Common myeloid progenitor, CD34-positive (primary cell): Measurements from ENCODE around the gene MAN1C1.
A peak's percentile ranks its signal among the peaks of the same experiment; 100 is the strongest.
"Not testable (repeated sequence)": the region's sequence is repeated elsewhere in the genome, so short reads cannot be mapped to it uniquely, and the experiment has no call there.

ENCODE experiments used
- CTCF ChIA-PET: fragments of 350-600 bp; sonication (Branson Sonifier 250); formaldehyde crosslinking; loops from one replicate; lab custom pipeline; 2021; ENCODE audit warnings: antibody characterized with exemption; lab: Charles Lee
- POLR2A ChIA-PET: fragments of 350-600 bp; sonication (Branson Sonifier 250); formaldehyde crosslinking; loops from one replicate; lab custom pipeline; 2021; ENCODE audit warnings: antibody characterized with exemption; lab: Charles Lee
- DNase-seq, 3 donors: peaks; one replicate each; pipeline versions ENCODE4 v3.0.0 to v3.0.0-alpha.2; 2013
- H3K27ac ChIP-seq, 2 experiments: 1 replicate in 1 of 2; 2 replicates in 1 of 2; pipeline ENCODE4 v1.7.0; 2013; ENCODE audit warnings: inconsistent platforms in 2 of 2, low read length in 2 of 2, mild to moderate bottlenecking in 2 of 2, low read depth in 1 of 2, moderate library complexity in 1 of 2; ENCODE audit not compliant: severe bottlenecking in 2 of 2, insufficient read depth in 1 of 2, poor library complexity in 1 of 2
- H3K27me3 ChIP-seq, 5 experiments: replicated peaks in 2 of 5; 1 replicate in 3 of 5; 2 replicates in 2 of 5; pipeline versions ENCODE4 v1.6.1 to v1.7.0; 2013; ENCODE audit warnings: low read length in 4 of 5, mild to moderate bottlenecking in 2 of 5, moderate library complexity in 2 of 5, inconsistent platforms in 1 of 5; ENCODE audit not compliant: insufficient read depth in 5 of 5, control insufficient read depth in 4 of 5
- H3K36me3 ChIP-seq, 4 experiments: 1 replicate in 2 of 4; 2 replicates in 2 of 4; pipeline versions ENCODE4 v1.6.1 to v1.7.0; 2013; ENCODE audit warnings: low read length in 3 of 4, control low read depth in 1 of 4, mild to moderate bottlenecking in 1 of 4; ENCODE audit not compliant: control insufficient read depth in 4 of 4, insufficient read depth in 4 of 4
- H3K4me1 ChIP-seq, 4 experiments: 1 replicate in 3 of 4; 2 replicates in 1 of 4; pipeline versions ENCODE4 v1.6.1 to v1.7.1; 2013; ENCODE audit warnings: low read length in 3 of 4, mild to moderate bottlenecking in 3 of 4, control low read depth in 1 of 4, inconsistent platforms in 1 of 4, moderate library complexity in 1 of 4; ENCODE audit not compliant: control insufficient read depth in 4 of 4, insufficient read depth in 4 of 4; ENCODE audit errors: control extremely low read depth in 1 of 4
- H3K4me3 ChIP-seq, 7 experiments: 1 replicate in 4 of 7; 2 replicates in 3 of 7; pipeline versions ENCODE4 v1.5.1 to v1.7.0; 2013; ENCODE audit warnings: mild to moderate bottlenecking in 7 of 7, low read length in 6 of 7, moderate library complexity in 6 of 7, inconsistent platforms in 2 of 7, low read depth in 2 of 7, control low read depth in 1 of 7; ENCODE audit not compliant: insufficient read depth in 4 of 7, control insufficient read depth in 1 of 7; ENCODE audit errors: extremely low read depth in 1 of 7
- H3K9me3 ChIP-seq, 5 experiments: 1 replicate in 4 of 5; 2 replicates in 1 of 5; pipeline versions ENCODE4 v1.6.1 to v1.7.1; 2013; ENCODE audit warnings: low read length in 4 of 5, mild to moderate bottlenecking in 2 of 5, inconsistent platforms in 1 of 5, low read depth in 1 of 5, moderate library complexity in 1 of 5; ENCODE audit not compliant: control insufficient read depth in 4 of 5, insufficient read depth in 2 of 5; ENCODE audit errors: control extremely low read depth in 1 of 5
- whole genome bisulfite sequencing: methylation state at CpG from one replicate; pipeline ENCODE4 v1.1.5; 2013; ENCODE audit not compliant: insufficient coverage; 5-methylcytosine and 5-hydroxymethylcytosine counted together

Gene MAN1C1

DNA sequence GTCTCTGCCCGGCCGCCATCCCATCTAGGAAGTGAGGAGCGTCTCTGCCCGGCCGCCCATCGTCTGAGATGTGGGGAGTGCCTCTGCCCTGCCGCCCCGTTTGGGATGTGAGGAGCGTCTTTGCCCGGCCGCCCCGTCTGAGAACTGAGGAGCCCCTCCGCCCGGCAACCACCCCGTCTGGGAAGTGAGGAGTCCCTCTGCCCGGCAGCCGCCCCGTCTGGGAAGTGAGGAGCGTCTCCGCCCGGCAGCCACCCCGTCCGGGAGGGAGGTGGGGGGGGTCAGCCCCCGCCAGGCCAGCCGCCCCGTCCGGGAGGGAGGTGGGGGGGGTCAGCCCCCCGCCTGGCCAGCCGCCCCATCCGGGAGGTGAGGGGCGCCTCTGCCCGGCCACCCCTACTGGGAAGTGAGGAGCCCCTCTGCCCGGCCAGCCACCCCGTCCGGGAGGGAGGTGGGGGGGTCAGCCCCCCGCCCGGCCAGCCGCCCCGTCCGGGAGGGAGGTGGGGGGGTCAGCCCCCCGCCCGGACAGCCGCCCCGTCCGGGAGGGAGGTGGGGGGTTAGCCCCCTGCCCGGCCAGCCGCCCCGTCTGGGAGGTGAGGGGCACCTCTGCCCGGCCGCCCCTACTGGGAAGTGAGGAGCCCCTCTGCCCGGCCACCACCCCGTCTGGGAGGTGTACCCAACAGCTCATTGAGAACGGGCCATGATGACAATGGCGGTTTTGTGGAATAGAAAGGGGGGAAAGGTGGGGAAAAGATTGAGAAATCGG lies 12.6 kb upstream of the MAN1C1 start:
- ChIA-PET CTCF (interaction anchor here (1.6 kb wide), 1 partner anchor 49 kb away, joined by 4 read pairs; no protein-coding TSS in a partner anchor), POLR2A (interaction anchor here (0.6 kb wide), 1 partner anchor 235 kb away, joined by 5 read pairs; no protein-coding TSS in a partner anchor)
- H3K4me3 ChIP-seq, H3K4me1 ChIP-seq, H3K27ac ChIP-seq, H3K9me3 ChIP-seq, DNase-seq, H3K27me3 ChIP-seq, H3K36me3 ChIP-seq: not testable (repeated sequence)
- WGBS, result 95% methylated on average over 4 of the region's 55 CpGs

DNA sequence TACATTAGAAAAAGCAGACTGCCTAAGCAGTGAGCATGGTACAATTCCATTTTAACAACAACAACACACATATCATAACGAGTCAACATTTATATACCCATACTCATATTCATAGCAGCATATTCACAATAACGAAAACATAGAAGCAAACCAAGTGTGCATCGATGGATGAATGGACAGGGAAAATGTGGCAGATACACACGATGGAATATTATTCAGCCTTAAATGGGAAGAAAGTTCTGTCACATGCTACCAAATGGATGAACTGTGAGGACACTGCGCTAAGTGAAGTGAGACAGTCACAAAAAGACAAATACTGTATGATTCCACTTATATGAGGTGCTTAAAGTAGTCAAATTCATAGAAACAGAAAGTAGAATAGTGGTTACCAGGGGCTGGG lies 9.5 kb upstream of the MAN1C1 start:
- WGBS, result 100% methylated on average over 4 of the region's 5 CpGs
- CTCF ChIA-PET, result interaction anchor here (2.1 to 2.3 kb wide), 2 partner anchors 9 to 20 kb away, joined by 4 to 7 read pairs; no protein-coding TSS in a partner anchor
- no peak overlapping the region for H3K27ac ChIP-seq
- H3K9me3 ChIP-seq, result no peaks in the 10 kb centered on the region
- no peak overlapping the region for H3K4me3 ChIP-seq
- H3K27me3 ChIP-seq, result peaks cover 0 to 6% (median 0%) of the 10 kb centered on the region in 5 experiments
- H3K36me3 ChIP-seq, result no peaks in the 10 kb centered on the region
- H3K4me1 ChIP-seq, result peaks cover 0 to 4% (median 3%) of the 10 kb centered on the region in 4 experiments
- DNase-seq, result no peak
- POLR2A ChIA-PET, result no interaction called here

DNA sequence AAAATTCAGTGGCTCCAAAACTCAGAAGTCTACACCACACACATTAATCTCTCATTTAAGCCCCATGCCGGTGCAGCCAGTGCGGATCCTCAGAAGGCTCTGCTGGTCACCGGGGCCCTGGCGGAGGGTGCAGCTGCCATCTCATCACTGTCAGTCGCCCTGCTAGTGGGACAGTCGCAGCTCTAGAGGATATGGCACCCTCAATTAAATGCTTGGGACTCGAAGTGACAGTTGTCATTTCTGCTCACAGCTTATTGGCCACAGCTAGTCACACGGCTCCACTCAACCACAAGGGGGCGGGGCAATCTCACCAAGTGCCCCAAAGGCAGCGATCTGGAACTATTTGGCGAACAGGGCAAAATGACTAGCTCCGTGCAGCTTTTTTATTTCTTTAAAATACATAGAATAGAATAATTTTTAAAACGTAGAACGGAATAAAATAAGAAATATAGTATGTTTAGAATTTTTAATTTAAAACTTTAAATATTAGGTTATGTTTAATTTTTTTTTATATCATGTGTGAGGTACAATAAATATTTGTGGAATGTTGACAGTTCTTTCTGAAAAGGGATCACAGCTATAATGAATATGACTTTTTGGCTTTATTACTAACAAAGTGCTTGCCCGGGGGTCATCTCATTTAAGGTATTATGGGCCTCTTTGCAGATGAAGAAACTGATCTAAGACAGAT lies 8.0 kb upstream of the MAN1C1 start:
- ChIA-PET CTCF (interaction anchor here (0.8 to 4.7 kb wide), 16 partner anchors 10 to 205 kb away, joined by 3 to 24 read pairs (median 4); no protein-coding TSS in a partner anchor), POLR2A (no interaction called here)
- peak overlapping the region in 2 of 7 experiments; percentile 50 to 61 for H3K4me3 ChIP-seq
- H3K27me3 ChIP-seq, result peaks cover 0 to 6% (median 0%) of the 10 kb centered on the region in 5 experiments
- H3K9me3 ChIP-seq, result no peaks in the 10 kb centered on the region
- H3K27ac ChIP-seq, result no peak overlapping the region
- peaks cover 0 to 4% (median 3%) of the 10 kb centered on the region in 4 experiments for H3K4me1 ChIP-seq
- H3K36me3 ChIP-seq, result no peaks in the 10 kb centered on the region
- 30% methylated on average over 10 of the region's 15 CpGs for WGBS
- peak; percentile 82 to 92 (median 90) for DNase-seq

DNA sequence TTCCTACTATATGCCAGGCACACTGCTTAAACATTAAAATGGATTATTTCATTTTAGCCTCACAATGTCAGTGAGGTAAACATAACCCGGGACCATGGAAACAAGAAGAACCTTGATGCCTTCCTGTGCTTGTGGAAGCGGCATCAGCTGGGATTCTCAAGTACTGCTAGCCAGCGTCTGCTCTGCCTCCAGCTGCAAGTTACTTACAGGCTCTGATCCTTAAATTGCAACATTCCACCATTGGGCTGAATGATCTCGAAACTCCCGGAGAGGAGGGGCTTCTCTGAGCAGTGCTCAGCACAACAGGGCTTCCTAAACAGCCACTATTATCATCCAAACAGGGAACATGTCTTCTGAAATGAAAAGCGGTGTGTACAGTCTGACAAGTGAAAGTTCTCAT lies 6.7 kb upstream of the MAN1C1 start:
- POLR2A ChIA-PET, result no interaction called here
- Histone ChIP-seq H3K27me3 (peaks cover 0 to 6% (median 0%) of the 10 kb centered on the region in 5 experiments), H3K9me3 (no peaks in the 10 kb centered on the region), H3K4me1 (peaks cover 0 to 10% (median 7%) of the 10 kb centered on the region in 4 experiments), H3K4me3 (no peak overlapping the region), H3K36me3 (no peaks in the 10 kb centered on the region), H3K27ac (no peak overlapping the region)
- 94% methylated on average over 6 of the region's 6 CpGs for WGBS
- CTCF ChIA-PET, result interaction anchor here (0.7 to 4.7 kb wide), 9 partner anchors 9 to 192 kb away, joined by 3 to 24 read pairs (median 4); no protein-coding TSS in a partner anchor
- peak in 1 of 3 donors; percentile 17 for DNase-seq

DNA sequence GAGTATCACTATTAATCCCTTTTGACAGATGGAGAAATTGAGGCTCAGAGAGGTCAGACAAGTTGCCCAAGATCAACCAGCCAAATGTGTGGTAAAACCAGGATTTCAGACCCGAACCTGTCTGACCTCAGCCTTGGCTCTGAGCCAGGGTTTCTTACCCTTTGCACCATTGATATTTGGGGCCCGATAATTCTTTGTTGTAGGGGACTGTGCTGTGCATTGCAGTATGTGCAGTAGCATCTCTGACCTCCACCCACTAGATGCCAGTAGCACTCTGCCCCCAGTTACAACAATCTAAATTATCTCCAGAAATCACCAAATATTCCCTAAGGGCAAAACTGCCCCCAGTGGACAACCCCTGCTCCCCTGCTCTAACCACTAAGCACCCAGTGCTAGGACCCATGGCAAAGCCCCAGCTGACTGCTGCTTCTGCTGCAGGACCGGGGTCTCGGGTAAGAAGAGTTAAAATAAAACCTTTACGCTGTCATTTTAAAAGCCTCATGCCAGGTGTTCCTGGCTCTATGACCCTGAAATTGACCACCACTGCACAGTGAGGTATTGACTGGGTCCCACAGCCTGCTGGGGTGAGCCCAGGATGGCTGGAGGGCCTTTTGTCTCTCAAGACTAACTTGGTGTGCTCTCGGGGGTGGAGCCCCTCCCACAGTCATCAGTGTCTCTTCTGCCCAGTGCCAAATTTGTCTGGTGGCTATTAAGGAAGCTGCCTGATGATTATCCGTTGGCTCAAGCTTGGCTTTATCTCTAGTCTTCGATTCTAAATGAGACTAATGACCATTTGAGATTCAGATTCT lies 5.6 kb upstream of the MAN1C1 start:
- no peak for DNase-seq
- WGBS, result 83% methylated on average over 8 of the region's 8 CpGs
- peaks cover 0 to 20% (median 18%) of the 10 kb centered on the region in 4 experiments for H3K4me1 ChIP-seq
- CTCF ChIA-PET, result interaction anchor here (1.1 to 4.7 kb wide), 4 partner anchors 28 to 184 kb away, joined by 4 to 24 read pairs (median 6); no protein-coding TSS in a partner anchor
- H3K9me3 ChIP-seq, result no peaks in the 10 kb centered on the region
- H3K27me3 ChIP-seq, result peaks cover 0 to 6% (median 0%) of the 10 kb centered on the region in 5 experiments
- no peak overlapping the region for H3K27ac ChIP-seq
- H3K4me3 ChIP-seq, result no peak overlapping the region
- H3K36me3 ChIP-seq, result no peaks in the 10 kb centered on the region
- POLR2A ChIA-PET, result no interaction called here

DNA sequence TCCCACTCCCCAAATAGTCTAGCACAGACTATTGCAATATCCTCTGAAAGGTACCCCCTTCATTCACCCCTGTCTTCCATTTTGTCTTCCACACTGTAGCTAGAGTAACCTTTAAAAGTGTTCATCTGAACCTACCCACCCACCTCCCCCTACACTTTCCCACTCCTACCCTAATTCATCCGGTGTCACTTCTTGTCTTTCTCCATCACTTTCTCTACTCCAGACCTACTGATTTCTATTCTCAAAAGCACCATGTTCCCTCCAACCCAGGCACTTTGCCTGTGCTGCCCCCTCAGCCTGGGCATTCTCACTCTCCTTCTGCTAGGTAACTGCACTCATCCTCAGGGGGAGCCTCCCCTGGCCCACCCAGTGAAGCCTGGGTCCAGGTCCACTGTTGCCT lies 4.7 kb upstream of the MAN1C1 start:
- CTCF ChIA-PET, result interaction anchor here (1.5 to 4.7 kb wide), 3 partner anchors 25 to 183 kb away, joined by 4 to 24 read pairs (median 4); no protein-coding TSS in a partner anchor
- Histone ChIP-seq H3K4me3 (no peak overlapping the region), H3K27ac (no peak overlapping the region), H3K36me3 (no peaks in the 10 kb centered on the region), H3K4me1 (peaks cover 0 to 24% (median 22%) of the 10 kb centered on the region in 4 experiments), H3K27me3 (peaks cover 0 to 6% (median 0%) of the 10 kb centered on the region in 5 experiments), H3K9me3 (no peaks in the 10 kb centered on the region)
- DNase-seq, result no peak
- POLR2A ChIA-PET, result no interaction called here
- 92% methylated on average over 1 of the region's 1 CpG for WGBS
